Measurements from ENCODE around the gene MRPL55. TPM values are rescaled to one million over a fixed set of nuclear protein-coding genes. Genes with fewer than 3 reads are reported as not detected.
A peak's percentile ranks its signal among the peaks of the same experiment; 100 is the strongest.

Gene MRPL55
- polyA plus RNA-seq, 3 donors: 99.8 to 277 (median 104) TPM

GRCh38 chr1:228102791-228103620 lies 6.1 kb downstream of the MRPL55 start, which contains the start of gene C1orf35:
Gene C1orf35, minus strand, starts transcription at chr1:228103325. Its CDS starts 98 bp downstream, at chr1:228103227.
- intact Hi-C loops (cut with micrococcal nuclease): loop anchor here in 1 of 2 donors (2.0 kb wide), 1 partner anchor 14 kb away; no protein-coding TSS in a partner anchor
- H3K4me1 ChIP-seq (ENCODE audit: control insufficient read depth in 1 of 2, insufficient read depth in 2 of 2, low read length in 2 of 2): peaks cover 39 to 59% of the 10 kb centered on the region in 2 donors
- H3K4me2 ChIP-seq (replicated peaks; ENCODE audit: extremely low read depth, low read length, poor library complexity, severe bottlenecking): peak within 1 kb of the TSS; percentile 88
- H3K27me3 Mint-ChIP-seq (ENCODE audit: low read depth in 3 of 3): peaks cover 0 to 4% (median 0%) of the 10 kb centered on the region in 3 donors
- TF ChIP-seq CTCF (IDR thresholded peaks at IDR 0.05): no peak
- peaks cover 36 to 49% of the 10 kb centered on the region in 2 donors for H3K36me3 ChIP-seq (replicated peaks in 1 of 2; ENCODE audit: control insufficient read depth in 1 of 2, insufficient read depth in 2 of 2, low read length in 2 of 2)
- peaks cover 66% of the 10 kb centered on the region for H3K79me2 ChIP-seq (ENCODE audit: insufficient read depth, low read length)
- H3K4me3 Mint-ChIP-seq: peak within 1 kb of the TSS; percentile 90 to 92
- peak within 1 kb of the TSS; percentile 84 for H3K9ac ChIP-seq (ENCODE audit: insufficient read depth, low read length, poor library complexity, severe bottlenecking)
- no peaks in the 10 kb centered on the region for H3K9me3 ChIP-seq (replicated peaks in 1 of 2; ENCODE audit: control insufficient read depth in 1 of 2, insufficient read depth in 1 of 2, low read length in 2 of 2)
- peak within 1 kb of the TSS; percentile 87 for H2AFZ ChIP-seq (ENCODE audit: insufficient read depth, low read depth, low read length, poor library complexity, severe bottlenecking)
- DNase-seq: peak; percentile 84 to 88 (median 86)
- peaks cover 39% of the 10 kb centered on the region for H4K20me1 ChIP-seq (ENCODE audit: insufficient read depth, low read length)
- H3K27ac ChIP-seq (ENCODE audit: low read depth in 1 of 2, low read length in 2 of 2): peak within 1 kb of the TSS; percentile 78 to 87
- H3K27me3 ChIP-seq (ENCODE audit: control insufficient read depth in 2 of 2, insufficient read depth in 2 of 2, low read length in 2 of 2): no peaks in the 10 kb centered on the region
- under 1% methylated on average over 98 of the region's 104 CpGs for WGBS (ENCODE audit: insufficient coverage)
- peaks cover 34 to 46% of the 10 kb centered on the region in 2 donors for H3K36me3 Mint-ChIP-seq
- H3K27ac Mint-ChIP-seq: peak within 1 kb of the TSS; percentile 89 to 97 (median 94)
- no peaks in the 10 kb centered on the region for H3K9me3 Mint-ChIP-seq
- H3K4me3 ChIP-seq (replicated peaks in 1 of 3; ENCODE audit: low read depth in 2 of 3, low read length in 3 of 3): peak within 1 kb of the TSS; percentile 57 to 90 (median 72)
- H3K4me1 Mint-ChIP-seq: peaks cover 42% of the 10 kb centered on the region

GRCh38 chr1:228101994-228102790 lies 6.9 kb downstream of the MRPL55 start:
- H3K4me1 ChIP-seq (ENCODE audit: control insufficient read depth in 1 of 2, insufficient read depth in 2 of 2, low read length in 2 of 2): peaks cover 36 to 53% of the 10 kb centered on the region in 2 donors
- peak; percentile 18 for TF ChIP-seq CTCF (IDR thresholded peaks at IDR 0.05)
- no peaks in the 10 kb centered on the region for H3K9me3 Mint-ChIP-seq
- intact Hi-C loops (cut with micrococcal nuclease): loop anchor here in 1 of 2 donors (2.0 kb wide), 1 partner anchor 13 kb away; no protein-coding TSS in a partner anchor
- 10% methylated on average over 63 of the region's 73 CpGs for whole genome bisulfite sequencing (ENCODE audit: insufficient coverage)
- peaks cover 0 to 4% (median 0%) of the 10 kb centered on the region in 3 donors for H3K27me3 Mint-ChIP-seq (ENCODE audit: low read depth in 3 of 3)
- peaks cover 42% of the 10 kb centered on the region for H3K4me1 Mint-ChIP-seq
- peak overlapping the region; percentile 84 for H3K9ac ChIP-seq (ENCODE audit: insufficient read depth, low read length, poor library complexity, severe bottlenecking)
- H3K27ac ChIP-seq (ENCODE audit: low read depth in 1 of 2, low read length in 2 of 2): peak overlapping the region; percentile 78 to 87
- peaks cover 44 to 51% of the 10 kb centered on the region in 2 donors for H3K36me3 ChIP-seq (replicated peaks in 1 of 2; ENCODE audit: control insufficient read depth in 1 of 2, insufficient read depth in 2 of 2, low read length in 2 of 2)
- peaks cover 39 to 49% of the 10 kb centered on the region in 2 donors for H3K36me3 Mint-ChIP-seq
- H3K4me2 ChIP-seq (replicated peaks; ENCODE audit: extremely low read depth, low read length, poor library complexity, severe bottlenecking): peak overlapping the region; percentile 88
- H2AFZ ChIP-seq (ENCODE audit: insufficient read depth, low read depth, low read length, poor library complexity, severe bottlenecking): peak overlapping the region; percentile 87
- no peaks in the 10 kb centered on the region for H3K9me3 ChIP-seq (replicated peaks in 1 of 2; ENCODE audit: control insufficient read depth in 1 of 2, insufficient read depth in 1 of 2, low read length in 2 of 2)
- no peaks in the 10 kb centered on the region for H3K27me3 ChIP-seq (ENCODE audit: control insufficient read depth in 2 of 2, insufficient read depth in 2 of 2, low read length in 2 of 2)
- H4K20me1 ChIP-seq (ENCODE audit: insufficient read depth, low read length): peaks cover 47% of the 10 kb centered on the region
- H3K4me3 ChIP-seq (replicated peaks in 1 of 3; ENCODE audit: low read depth in 2 of 3, low read length in 3 of 3): peak overlapping the region; percentile 57 to 90 (median 72)
- peak in 1 of 3 donors; percentile 52 for DNase-seq
- H3K4me3 Mint-ChIP-seq: peak overlapping the region; percentile 81 to 90
- H3K79me2 ChIP-seq (ENCODE audit: insufficient read depth, low read length): peaks cover 66% of the 10 kb centered on the region
- peak overlapping the region; percentile 19 to 89 (median 77) for H3K27ac Mint-ChIP-seq

All from CD14-positive monocyte (primary cell).